ENCODE data around the gene CEACAM7.

- TF ChIP-seq CTCF (IDR thresholded peaks at IDR 0.05 in 2 of 3, conservative IDR thresholded peaks at IDR 0.05 in 1 of 3; ENCODE audit: borderline replicate concordance in 1 of 3, insufficient read depth in 1 of 3, low read depth in 2 of 3, low read length in 2 of 3) (peak in 2 of 3 experiments; percentile 35 to 51; a peak in 4 of 6 replicates), POLR2AphosphoS5 (IDR thresholded peaks at IDR 0.05; ENCODE audit: low read depth, low read length) (no peak), EGR1 (IDR thresholded peaks at IDR 0.05; ENCODE audit: low read depth) (no peak), MAX (IDR thresholded peaks at IDR 0.05) (no peak), ZFX (IDR thresholded peaks at IDR 0.05) (no peak), POLR2A (IDR thresholded peaks at IDR 0.05; ENCODE audit: borderline replicate concordance, extremely low read depth, insufficient read depth, insufficient read length) (no peak), EZH2 (IDR thresholded peaks at IDR 0.05) (no peak), SP1 (IDR thresholded peaks at IDR 0.05; ENCODE audit: low read depth) (no peak)
These were observed 19.4 kb upstream of the CEACAM7 start for GRCh38 chr19:41707502-41707812.
